ENCODE measurements around the gene DCXR. TPM values are rescaled to one million over a fixed set of nuclear protein-coding genes. Genes with fewer than 3 reads are reported as not detected.
A peak's percentile ranks its signal among the peaks of the same experiment; 100 is the strongest.

DCXR gene
- total RNA-seq, 1 experiment from 2014 or later: 306 TPM

GRCh38 chr17:82019690-82020571 lies 17.6 kb downstream of the DCXR start:
- ChIA-PET RAD21 (ENCODE audit: low non-redundant PET in 1 of 2, low total read pairs in 2 of 2, uncharacterized antibody in 2 of 2, unreplicated experiment in 2 of 2) (interaction anchor here (0.6 to 5.3 kb wide), 3 partner anchors 60 to 86 kb away, joined by 3 to 50 read pairs (median 40); partner anchors contain the start of gene NOTUM (in 2 of the 2)), CTCF (interaction anchor here (0.7 to 5.3 kb wide), 15 partner anchors 9 to 168 kb away, joined by 3 to 151 read pairs (median 5); partner anchors contain the start of genes ARHGDIA, DCXR, MAFG and NOTUM), POLR2A (interaction anchor here (0.7 to 1.5 kb wide), 4 partner anchors 11 to 92 kb away, joined by 3 to 4 read pairs (median 3); partner anchors contain the start of genes DCXR, MAFG and RAC3)
- DNase-seq (ENCODE audit: low read depth, low spot score) (peak; percentile 56), ATAC-seq (peak; percentile 30)
- H3K4me1 ChIP-seq (ENCODE audit: control insufficient read depth in 1 of 2, insufficient read depth in 2 of 2, low read length in 2 of 2): peaks cover 29 to 47% of the 10 kb centered on the region in 2 experiments
- H3K27me3 ChIP-seq (ENCODE audit: insufficient read depth, low read length): no peaks in the 10 kb centered on the region
- peaks cover 46% of the 10 kb centered on the region for H3K79me2 ChIP-seq (ENCODE audit: insufficient read depth, low read length)
- TF ChIP-seq ZBTB33 (IDR thresholded peaks at IDR 0.05; ENCODE audit: extremely low read depth, insufficient replicate concordance, low read length) (no peak), SP1 (IDR thresholded peaks at IDR 0.05; ENCODE audit: low read depth) (no peak), RAD21 (IDR thresholded peaks at IDR 0.05; ENCODE audit: low read depth) (peak; percentile 74), CTCF (IDR thresholded peaks at IDR 0.05 in 2 of 3, conservative IDR thresholded peaks at IDR 0.05 in 1 of 3; ENCODE audit: borderline replicate concordance in 1 of 3, insufficient read depth in 1 of 3, low read depth in 2 of 3, low read length in 2 of 3) (peak; percentile 89 to 95 (median 91)), ZFX (IDR thresholded peaks at IDR 0.05) (peak; percentile 19; the same call in 1 of the 2 replicates), CBX3 (IDR thresholded peaks at IDR 0.05; ENCODE audit: low read depth) (no peak)
- 0 out of 2 replicates have a peak overlapping the region, but pooled peaks have one; percentile 5 for H3K9ac ChIP-seq (ENCODE audit: low read length)
- no peaks in the 10 kb centered on the region for H3K9me3 ChIP-seq (ENCODE audit: control insufficient read depth in 1 of 2, insufficient read depth in 1 of 2, low read depth in 1 of 2, low read length in 2 of 2)
- H3K27ac ChIP-seq (ENCODE audit: low read depth, low read length): peak overlapping the region; percentile 96
- H2AFZ ChIP-seq (ENCODE audit: low read depth, low read length, poor library complexity, severe bottlenecking): no peak overlapping the region
- intact Hi-C loops (cut with micrococcal nuclease): loop anchor here (2.0 to 5.0 kb wide), 3 partner anchors 17 to 732 kb away; partner anchors contain the start of genes PCYT2 and TBCD
- peak overlapping the region; percentile 80 for H3K4me2 ChIP-seq (ENCODE audit: low read length)
- H3K4me3 ChIP-seq (replicated peaks in 1 of 2; ENCODE audit: low read depth in 1 of 2, low read length in 2 of 2): no peak overlapping the region
- no peaks in the 10 kb centered on the region for H3K9me2 ChIP-seq (ENCODE audit: insufficient read depth)
- no TSS peak for BruUV-seq (replicated peaks)
- H3K36me3 ChIP-seq (ENCODE audit: control insufficient read depth in 1 of 2, insufficient read depth in 2 of 2, low read length in 2 of 2): peaks cover 0 to 10% of the 10 kb centered on the region in 2 experiments; a peak in 1 of 4 replicates
- peaks cover 4% of the 10 kb centered on the region; the same call in 1 of the 2 replicates for H4K20me1 ChIP-seq (ENCODE audit: insufficient read depth)
